ENCODE results near the gene DHH. TPM values are rescaled to one million over a fixed set of nuclear protein-coding genes. Genes with fewer than 3 reads are reported as not detected.

Gene DHH
- total RNA-seq, 1 donor from 2014 or later, result 0.56 TPM

DNA sequence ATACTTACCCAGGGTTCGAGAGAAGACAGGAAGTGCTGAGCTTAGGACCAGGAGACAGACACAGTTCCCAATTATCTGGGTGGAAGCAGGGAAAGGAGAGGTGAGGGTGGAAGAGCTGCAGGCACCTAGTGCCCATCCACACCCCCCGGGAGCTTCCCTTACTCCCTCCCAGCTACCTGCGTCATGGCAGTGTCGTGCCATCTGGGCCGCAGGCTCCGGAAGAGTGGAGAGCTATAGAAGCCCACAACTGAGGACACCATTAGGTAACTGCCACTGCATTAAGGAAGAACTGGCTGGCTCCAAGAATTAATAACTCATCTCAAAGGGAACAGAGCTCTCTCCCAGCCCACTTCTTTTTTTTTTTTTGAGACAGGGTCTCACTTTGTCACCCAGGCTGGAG is 5.8 kb upstream of the DHH start:
- Mint-ChIP-seq H3K36me3 (peaks cover 43% of the 10 kb centered on the region), H3K27ac (no peak overlapping the region), H3K27me3 (peaks cover 10% of the 10 kb centered on the region)

GRCh38 chr12:49098703-49099102 is 4.1 kb upstream of the DHH start:
- Mint-ChIP-seq H3K27me3 (peaks cover 26% of the 10 kb centered on the region), H3K36me3 (peaks cover 36% of the 10 kb centered on the region), H3K9me3 (no peaks in the 10 kb centered on the region), H3K4me1 (ENCODE audit: unreplicated experiment) (peaks cover 6% of the 10 kb centered on the region), H3K27ac (no peak overlapping the region), H3K4me3 (no peak overlapping the region)
- DNase-seq (ENCODE audit: extremely low spot score, unreplicated experiment), result no peak
- TF ChIP-seq, protein P1, sequence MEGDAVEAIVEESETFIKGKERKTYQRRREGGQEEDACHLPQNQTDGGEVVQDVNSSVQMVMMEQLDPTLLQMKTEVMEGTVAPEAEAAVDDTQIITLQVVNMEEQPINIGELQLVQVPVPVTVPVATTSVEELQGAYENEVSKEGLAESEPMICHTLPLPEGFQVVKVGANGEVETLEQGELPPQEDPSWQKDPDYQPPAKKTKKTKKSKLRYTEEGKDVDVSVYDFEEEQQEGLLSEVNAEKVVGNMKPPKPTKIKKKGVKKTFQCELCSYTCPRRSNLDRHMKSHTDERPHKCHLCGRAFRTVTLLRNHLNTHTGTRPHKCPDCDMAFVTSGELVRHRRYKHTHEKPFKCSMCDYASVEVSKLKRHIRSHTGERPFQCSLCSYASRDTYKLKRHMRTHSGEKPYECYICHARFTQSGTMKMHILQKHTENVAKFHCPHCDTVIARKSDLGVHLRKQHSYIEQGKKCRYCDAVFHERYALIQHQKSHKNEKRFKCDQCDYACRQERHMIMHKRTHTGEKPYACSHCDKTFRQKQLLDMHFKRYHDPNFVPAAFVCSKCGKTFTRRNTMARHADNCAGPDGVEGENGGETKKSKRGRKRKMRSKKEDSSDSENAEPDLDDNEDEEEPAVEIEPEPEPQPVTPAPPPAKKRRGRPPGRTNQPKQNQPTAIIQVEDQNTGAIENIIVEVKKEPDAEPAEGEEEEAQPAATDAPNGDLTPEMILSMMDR (conservative IDR thresholded peaks at IDR 0.05), result no peak

More for the DNA sequence above, 5.8 kb upstream of the DHH start:
- TF ChIP-seq, protein P1 (conservative IDR thresholded peaks at IDR 0.05), result no peak
- no peak overlapping the region for H3K4me3 Mint-ChIP-seq
- H3K9me3 Mint-ChIP-seq, result no peaks in the 10 kb centered on the region
- no peaks in the 10 kb centered on the region for H3K4me1 Mint-ChIP-seq (ENCODE audit: unreplicated experiment)
- no peak for DNase-seq (ENCODE audit: extremely low spot score, unreplicated experiment)

DNA sequence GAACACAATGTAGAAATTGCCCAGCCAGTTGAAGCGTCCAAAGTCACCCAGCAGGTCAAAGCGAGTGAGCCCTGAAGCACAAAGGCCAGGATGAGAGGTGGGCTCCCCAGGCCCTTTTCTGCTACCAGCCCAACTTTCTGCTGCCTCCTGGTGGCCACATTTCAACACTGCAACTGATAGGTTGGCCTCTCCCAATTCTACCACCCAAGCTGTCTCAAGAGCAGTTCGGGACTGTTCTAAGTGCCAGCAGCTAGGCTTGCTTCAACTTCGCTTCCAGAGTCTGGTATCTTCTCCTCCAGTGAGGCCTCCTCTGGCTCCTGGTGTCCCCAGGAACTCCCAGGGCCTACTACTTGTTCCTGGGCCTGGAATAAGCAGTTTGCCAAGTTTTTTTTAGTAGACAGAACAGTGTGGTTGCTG is 3.4 kb upstream of the DHH start:
- Mint-ChIP-seq H3K4me3 (no peak overlapping the region), H3K36me3 (peaks cover 36% of the 10 kb centered on the region), H3K9me3 (no peaks in the 10 kb centered on the region)

DNA sequence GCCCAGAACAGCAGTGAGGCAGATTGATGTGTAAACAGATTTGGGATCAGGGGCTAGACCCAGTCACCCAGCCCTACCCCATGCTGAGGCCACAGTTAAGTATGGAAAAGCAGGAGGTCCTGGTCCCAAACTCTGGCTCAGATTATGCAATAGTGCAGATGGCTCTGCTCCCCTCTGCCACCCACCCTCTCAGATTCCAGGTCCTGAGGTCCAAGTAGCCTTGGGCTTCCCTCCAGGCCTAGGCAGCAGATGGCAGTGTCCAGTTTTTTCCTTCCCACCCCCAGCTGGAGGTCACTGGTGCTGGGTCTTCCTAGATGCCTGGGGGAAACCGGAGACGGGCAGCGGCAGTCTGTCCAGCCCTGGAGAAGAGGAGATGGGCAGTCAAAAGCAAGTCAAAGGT is 2.8 kb upstream of the DHH start:
- TF ChIP-seq, protein P1 (conservative IDR thresholded peaks at IDR 0.05), result no peak
- H3K4me1 Mint-ChIP-seq (ENCODE audit: unreplicated experiment), result peaks cover 9% of the 10 kb centered on the region
- H3K27me3 Mint-ChIP-seq, result peaks cover 39% of the 10 kb centered on the region
- no peak overlapping the region for H3K27ac Mint-ChIP-seq
- H3K9me3 Mint-ChIP-seq, result no peaks in the 10 kb centered on the region
- peaks cover 36% of the 10 kb centered on the region for H3K36me3 Mint-ChIP-seq
- no peak overlapping the region for H3K4me3 Mint-ChIP-seq
- DNase-seq (ENCODE audit: extremely low spot score, unreplicated experiment), result no peak

More for the DNA sequence above, 3.4 kb upstream of the DHH start:
- H3K27me3 Mint-ChIP-seq, result peaks cover 32% of the 10 kb centered on the region
- H3K27ac Mint-ChIP-seq, result no peak overlapping the region
- TF ChIP-seq, protein P1 (conservative IDR thresholded peaks at IDR 0.05), result peak; percentile 88
- no peak for DNase-seq (ENCODE audit: extremely low spot score, unreplicated experiment)
- H3K4me1 Mint-ChIP-seq (ENCODE audit: unreplicated experiment), result peaks cover 6% of the 10 kb centered on the region

DNA sequence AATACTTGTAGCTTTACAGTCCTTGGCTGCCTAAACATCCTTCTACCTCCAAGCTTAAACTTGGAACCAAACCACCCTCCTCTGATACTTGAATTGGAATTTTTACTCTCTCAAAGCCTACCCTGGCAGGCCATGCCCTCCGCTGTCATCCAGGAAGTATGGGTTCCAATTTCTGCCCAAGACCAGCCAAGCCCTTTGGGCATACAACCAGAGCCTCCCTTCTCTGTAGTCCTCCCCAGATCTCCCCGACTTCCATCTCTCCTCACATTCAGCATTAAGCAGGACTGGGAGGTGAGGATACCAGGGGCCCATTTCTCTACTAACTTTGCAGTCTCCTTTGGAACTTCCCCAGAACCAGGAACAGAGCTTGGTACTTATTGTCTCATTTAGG is 369 bp upstream of the DHH start:
- peak overlapping the region; percentile 35 for H3K4me3 Mint-ChIP-seq
- H3K9me3 Mint-ChIP-seq, result no peaks in the 10 kb centered on the region
- peaks cover 62% of the 10 kb centered on the region for H3K27me3 Mint-ChIP-seq
- TF ChIP-seq, protein P1 (conservative IDR thresholded peaks at IDR 0.05), result no peak
- H3K27ac Mint-ChIP-seq, result peak overlapping the region; percentile 6
- H3K36me3 Mint-ChIP-seq, result peaks cover 19% of the 10 kb centered on the region
- DNase-seq (ENCODE audit: extremely low spot score, unreplicated experiment), result no peak
- peaks cover 9% of the 10 kb centered on the region for H3K4me1 Mint-ChIP-seq (ENCODE audit: unreplicated experiment)

- H3K9me3 Mint-ChIP-seq, result no peaks in the 10 kb centered on the region
- peaks cover 15% of the 10 kb centered on the region for H3K36me3 Mint-ChIP-seq
- H3K27ac Mint-ChIP-seq, result no peak overlapping the region
- H3K27me3 Mint-ChIP-seq, result peaks cover 73% of the 10 kb centered on the region
- peaks cover 9% of the 10 kb centered on the region for H3K4me1 Mint-ChIP-seq (ENCODE audit: unreplicated experiment)
- peak overlapping the region; percentile 28 for H3K4me3 Mint-ChIP-seq
- DNase-seq (ENCODE audit: extremely low spot score, unreplicated experiment), result no peak
- TF ChIP-seq, protein P1 (conservative IDR thresholded peaks at IDR 0.05), result no peak
These were observed 825 bp downstream of the DHH start for GRCh38 chr12:49093792-49094159.

Data from type B pancreatic cell (in vitro differentiated cells).